HepG2 (cell line): ENCODE data around the gene ATP9A. TPM values are rescaled to one million over a fixed set of nuclear protein-coding genes. Genes with fewer than 3 reads are reported as not detected.

ENCODE experiments used
- CTCF ChIP-seq: sonication (generic); formaldehyde crosslinking; IDR thresholded peaks from 2 replicates; pipeline ENCODE4 v1.5.0; 2020; ENCODE audit warnings: mild to moderate bottlenecking, missing genetic modification reagents, moderate library complexity
- ELF3 ChIP-seq: IDR thresholded peaks from 2 replicates; pipeline ENCODE4 v1.6.1; 2016; ENCODE audit warnings: missing genetic modification reagents, missing compliant biosample characterization
- FOXJ3 ChIP-seq: sonication (generic); formaldehyde crosslinking; IDR thresholded peaks from 2 replicates; pipeline ENCODE4 v1.4.0; 2020; ENCODE audit warnings: missing genetic modification reagents, mild to moderate bottlenecking, borderline replicate concordance
- FOXO1 ChIP-seq: sonication (generic); formaldehyde crosslinking; IDR thresholded peaks from 2 replicates; pipeline ENCODE4 v1.4.0; 2020; ENCODE audit warnings: missing genetic modification reagents
- KAT8 ChIP-seq: IDR thresholded peaks from 2 replicates; pipeline ENCODE4 v1.6.1; 2016; ENCODE audit warnings: missing genetic modification reagents, missing compliant biosample characterization
- KLF12 ChIP-seq: sonication (generic); formaldehyde crosslinking; IDR thresholded peaks from 2 replicates; pipeline ENCODE4 v1.4.0; 2020; ENCODE audit warnings: missing genetic modification reagents, borderline replicate concordance
- NR2F2 ChIP-seq: IDR thresholded peaks from 2 replicates; pipeline ENCODE4 v1.6.1; 2012; ENCODE audit warnings: low read depth, inconsistent platforms, borderline replicate concordance
- RNF219 ChIP-seq: sonication (generic); formaldehyde crosslinking; IDR thresholded peaks from 2 replicates; pipeline ENCODE4 v1.5.0; 2020; ENCODE audit warnings: mild to moderate bottlenecking, missing genetic modification reagents
- SAP130 ChIP-seq: IDR thresholded peaks from 2 replicates; pipeline ENCODE4 v1.6.1; 2016; ENCODE audit warnings: low read depth
- SOX5 ChIP-seq: IDR thresholded peaks from 2 replicates; pipeline ENCODE4 v1.6.1; 2016; ENCODE audit warnings: borderline replicate concordance
- STAT5B ChIP-seq: sonication (generic); formaldehyde crosslinking; IDR thresholded peaks from 2 replicates; pipeline ENCODE4 v1.4.0; 2020; ENCODE audit warnings: missing genetic modification reagents
- ZFP41 ChIP-seq: sonication (generic); formaldehyde crosslinking; IDR thresholded peaks from 2 replicates; pipeline ENCODE4 v1.4.0; 2020; ENCODE audit warnings: mild to moderate bottlenecking, missing genetic modification reagents, borderline replicate concordance
- ZNF333 ChIP-seq: sonication (generic); formaldehyde crosslinking; IDR thresholded peaks from 2 replicates; pipeline ENCODE4 v1.4.0; 2020; ENCODE audit warnings: mild to moderate bottlenecking, missing genetic modification reagents, borderline replicate concordance
- ZNF441 ChIP-seq: sonication (generic); formaldehyde crosslinking; IDR thresholded peaks from 2 replicates; pipeline ENCODE4 v1.7.0; 2021; ENCODE audit warnings: missing genetic modification reagents, borderline replicate concordance
- ZNF768 ChIP-seq: sonication (generic); formaldehyde crosslinking; IDR thresholded peaks from 2 replicates; pipeline ENCODE4 v1.4.0; 2020; ENCODE audit warnings: missing genetic modification reagents
- ZNF772 ChIP-seq: sonication (generic); formaldehyde crosslinking; IDR thresholded peaks from 2 replicates; pipeline ENCODE4 v1.5.0; 2020; ENCODE audit warnings: mild to moderate bottlenecking, missing genetic modification reagents
- ZNF773 ChIP-seq: sonication (generic); formaldehyde crosslinking; IDR thresholded peaks from 2 replicates; pipeline ENCODE4 v1.4.0; 2020; ENCODE audit warnings: missing genetic modification reagents, borderline replicate concordance
- ZNF781 ChIP-seq: sonication (generic); formaldehyde crosslinking; IDR thresholded peaks from 2 replicates; pipeline ENCODE4 v1.5.1; 2020; ENCODE audit warnings: borderline replicate concordance, mild to moderate bottlenecking, missing genetic modification reagents; ENCODE audit errors: not compliant biosample characterization
- polyA plus RNA-seq, 8 experiments: library from polyadenylated mRNA; depleted of rRNA in 3 of 8; stranded (reverse) in 7 of 8; unstranded in 1 of 8; fragments of >200 nt; fragmentation: Illumina TruSeq in 4 of 8; extraction: Trizol in 4 of 8; gene quantifications; 2 replicates each; pipeline versions ENCODE4 v1.2.1 to v1.2.3, GENCODE V29; 2011 to 2016; ENCODE audit warnings: low read depth in 4 of 8, missing spikeins in 1 of 8, mixed read lengths in 1 of 8; ENCODE audit not compliant: insufficient read depth in 1 of 8
- total RNA-seq, 5 experiments: library from RNA; depleted of rRNA; stranded (reverse); fragments of >200 nt; fragmentation: Illumina TruSeq; extraction: Trizol; gene quantifications; 2 replicates each; pipeline ENCODE4 v1.2.3, GENCODE V29; 2016; ENCODE audit warnings: low read depth in 1 of 5
- TF ChIP-seq, protein P1 (sequence below): sonication (generic); formaldehyde crosslinking; IDR thresholded peaks from 2 replicates; pipeline ENCODE4 v1.5.1; 2020; ENCODE audit warnings: missing genetic modification reagents, mild to moderate bottlenecking, borderline replicate concordance
- TF ChIP-seq, protein P2 (sequence below): sonication (generic); formaldehyde crosslinking; IDR thresholded peaks from 2 replicates; pipeline ENCODE4 v1.4.0; 2020; ENCODE audit warnings: missing genetic modification reagents

Gene ATP9A
- total and polyA plus RNA-seq, 2 of the 13 experiments (the other 11 are each of a cell fraction or from before 2014, with no cell fraction given) = 11.8 to 18.5 TPM

DNA sequence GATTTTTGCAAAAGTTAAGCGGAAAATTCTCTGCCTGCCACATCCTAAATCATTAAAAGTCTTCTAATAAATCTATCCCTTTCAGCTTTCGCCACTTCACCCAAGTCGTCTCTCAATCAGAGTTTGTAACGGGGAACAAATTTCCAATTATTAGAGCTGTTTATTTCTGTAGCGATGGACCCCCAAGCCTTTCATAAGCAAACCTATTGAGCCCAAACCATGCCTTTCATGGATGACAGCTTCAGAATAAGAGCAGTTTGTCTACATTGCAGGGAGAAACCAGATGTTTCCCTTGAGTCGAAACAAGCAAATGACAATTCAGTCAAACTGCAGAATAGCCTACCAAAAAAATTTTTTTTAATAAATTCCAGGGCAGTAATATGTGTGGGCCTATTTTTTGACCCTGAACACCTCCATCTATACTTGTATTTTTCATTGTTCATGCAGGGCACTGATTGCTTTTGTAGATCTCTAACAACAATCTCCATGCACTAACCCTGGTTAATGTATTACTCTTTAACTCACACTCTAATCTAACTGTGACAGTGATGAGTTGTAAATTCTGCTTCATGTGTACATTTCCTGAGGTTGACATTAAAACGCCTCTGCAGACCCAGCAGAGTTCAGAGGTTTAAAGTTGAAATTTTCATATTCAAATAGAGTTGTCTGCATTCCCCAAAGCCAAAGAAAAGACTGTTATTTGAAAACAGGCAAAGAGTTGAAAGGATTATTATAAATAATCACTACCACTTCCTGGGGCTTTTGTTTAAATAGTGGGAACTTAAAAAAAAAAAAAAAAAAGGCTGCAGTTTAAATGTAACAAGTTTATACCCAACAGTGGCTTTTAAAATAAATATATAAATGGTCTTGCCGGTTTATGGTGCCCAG lies 64.5 kb downstream of the ATP9A start (continued):
- TF ChIP-seq, protein P1, sequence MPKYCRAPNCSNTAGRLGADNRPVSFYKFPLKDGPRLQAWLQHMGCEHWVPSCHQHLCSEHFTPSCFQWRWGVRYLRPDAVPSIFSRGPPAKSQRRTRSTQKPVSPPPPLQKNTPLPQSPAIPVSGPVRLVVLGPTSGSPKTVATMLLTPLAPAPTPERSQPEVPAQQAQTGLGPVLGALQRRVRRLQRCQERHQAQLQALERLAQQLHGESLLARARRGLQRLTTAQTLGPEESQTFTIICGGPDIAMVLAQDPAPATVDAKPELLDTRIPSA (CRISPR knock-in tag) = no peak
- TF ChIP-seq FOXJ3 (peak; percentile 93), ZNF333 (CRISPR knock-in tag) (no peak), KLF12 (CRISPR knock-in tag) (no peak), ZNF772 (CRISPR knock-in tag) (peak; percentile 21; the same call in 1 of the 2 replicates), ZNF781 (CRISPR knock-in tag) (no peak), ZNF441 (CRISPR knock-in tag) (no peak), CTCF (CRISPR knock-in tag) (no peak), ZNF773 (no peak), NR2F2 (peak; percentile 90), KAT8 (CRISPR knock-in tag) (peak; percentile 29; the same call in 1 of the 2 replicates), SAP130 (CRISPR knock-in tag) (peak; percentile 93), ZNF768 (CRISPR knock-in tag) (no peak), SOX5 (peak; percentile 97), ELF3 (peak; percentile 90), ZFP41 (CRISPR knock-in tag) (no peak), STAT5B (CRISPR knock-in tag) (0 out of 2 replicates have a peak, but pooled peaks have one; percentile 34), FOXO1 (CRISPR knock-in tag) (peak; percentile 58; the same call in 1 of the 2 replicates), RNF219 (CRISPR knock-in tag) (no peak)
- TF ChIP-seq, protein P2, sequence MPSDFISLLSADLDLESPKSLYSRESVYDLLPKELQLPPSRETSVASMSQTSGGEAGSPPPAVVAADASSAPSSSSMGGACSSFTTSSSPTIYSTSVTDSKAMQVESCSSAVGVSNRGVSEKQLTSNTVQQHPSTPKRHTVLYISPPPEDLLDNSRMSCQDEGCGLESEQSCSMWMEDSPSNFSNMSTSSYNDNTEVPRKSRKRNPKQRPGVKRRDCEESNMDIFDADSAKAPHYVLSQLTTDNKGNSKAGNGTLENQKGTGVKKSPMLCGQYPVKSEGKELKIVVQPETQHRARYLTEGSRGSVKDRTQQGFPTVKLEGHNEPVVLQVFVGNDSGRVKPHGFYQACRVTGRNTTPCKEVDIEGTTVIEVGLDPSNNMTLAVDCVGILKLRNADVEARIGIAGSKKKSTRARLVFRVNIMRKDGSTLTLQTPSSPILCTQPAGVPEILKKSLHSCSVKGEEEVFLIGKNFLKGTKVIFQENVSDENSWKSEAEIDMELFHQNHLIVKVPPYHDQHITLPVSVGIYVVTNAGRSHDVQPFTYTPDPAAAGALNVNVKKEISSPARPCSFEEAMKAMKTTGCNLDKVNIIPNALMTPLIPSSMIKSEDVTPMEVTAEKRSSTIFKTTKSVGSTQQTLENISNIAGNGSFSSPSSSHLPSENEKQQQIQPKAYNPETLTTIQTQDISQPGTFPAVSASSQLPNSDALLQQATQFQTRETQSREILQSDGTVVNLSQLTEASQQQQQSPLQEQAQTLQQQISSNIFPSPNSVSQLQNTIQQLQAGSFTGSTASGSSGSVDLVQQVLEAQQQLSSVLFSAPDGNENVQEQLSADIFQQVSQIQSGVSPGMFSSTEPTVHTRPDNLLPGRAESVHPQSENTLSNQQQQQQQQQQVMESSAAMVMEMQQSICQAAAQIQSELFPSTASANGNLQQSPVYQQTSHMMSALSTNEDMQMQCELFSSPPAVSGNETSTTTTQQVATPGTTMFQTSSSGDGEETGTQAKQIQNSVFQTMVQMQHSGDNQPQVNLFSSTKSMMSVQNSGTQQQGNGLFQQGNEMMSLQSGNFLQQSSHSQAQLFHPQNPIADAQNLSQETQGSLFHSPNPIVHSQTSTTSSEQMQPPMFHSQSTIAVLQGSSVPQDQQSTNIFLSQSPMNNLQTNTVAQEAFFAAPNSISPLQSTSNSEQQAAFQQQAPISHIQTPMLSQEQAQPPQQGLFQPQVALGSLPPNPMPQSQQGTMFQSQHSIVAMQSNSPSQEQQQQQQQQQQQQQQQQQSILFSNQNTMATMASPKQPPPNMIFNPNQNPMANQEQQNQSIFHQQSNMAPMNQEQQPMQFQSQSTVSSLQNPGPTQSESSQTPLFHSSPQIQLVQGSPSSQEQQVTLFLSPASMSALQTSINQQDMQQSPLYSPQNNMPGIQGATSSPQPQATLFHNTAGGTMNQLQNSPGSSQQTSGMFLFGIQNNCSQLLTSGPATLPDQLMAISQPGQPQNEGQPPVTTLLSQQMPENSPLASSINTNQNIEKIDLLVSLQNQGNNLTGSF (CRISPR knock-in tag) = no peak
